HG03460 (cell line): Measurements from ENCODE around the gene CDCP2.
"Not testable (repeated sequence)": the region's sequence is repeated elsewhere in the genome, so short reads cannot be mapped to it uniquely, and the experiment has no call there.

Experiments used
- ATAC-seq: cut with Tn5 transposase; IDR thresholded peaks from one replicate; pipeline ENCODE4 v1.9.1; 2021; ENCODE audit not compliant: unreplicated experiment

CDCP2 gene

DNA sequence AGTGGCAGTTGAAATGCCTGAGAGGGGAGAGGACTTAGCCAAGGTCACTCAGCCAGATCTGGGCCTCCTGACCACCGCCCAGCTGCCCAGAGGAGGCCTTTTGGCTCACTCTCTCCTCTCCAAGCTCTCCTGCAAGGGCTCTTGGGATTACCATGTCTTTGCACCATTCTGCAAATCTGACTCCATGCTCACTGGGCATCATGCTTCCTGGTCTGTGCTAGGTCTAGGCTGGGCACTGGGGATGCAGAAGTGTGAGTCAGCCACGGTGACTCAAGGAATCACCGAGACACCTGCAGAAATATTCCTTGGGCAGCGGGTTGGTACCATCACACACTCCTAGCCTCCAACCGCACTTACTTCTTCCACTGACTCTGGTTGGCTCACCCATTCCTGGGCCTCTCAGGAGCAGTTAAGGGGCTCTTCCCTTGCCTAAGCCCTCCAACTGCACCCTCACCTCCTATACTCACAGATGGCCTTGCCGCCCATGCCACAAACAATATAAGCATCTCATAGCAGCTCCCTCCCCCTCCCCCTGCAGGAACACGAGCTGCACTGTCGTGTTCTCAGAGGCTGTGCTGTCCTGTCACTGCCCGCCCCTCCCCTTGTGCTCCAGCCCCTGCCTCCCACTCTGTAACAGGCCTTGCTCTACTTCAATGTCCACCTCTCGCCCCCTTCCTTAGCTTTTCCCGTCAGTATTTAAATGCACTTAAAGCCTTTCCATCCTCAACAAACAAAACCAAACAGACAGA, 34.8 kb downstream of the CDCP2 start:
- no peak for ATAC-seq

DNA sequence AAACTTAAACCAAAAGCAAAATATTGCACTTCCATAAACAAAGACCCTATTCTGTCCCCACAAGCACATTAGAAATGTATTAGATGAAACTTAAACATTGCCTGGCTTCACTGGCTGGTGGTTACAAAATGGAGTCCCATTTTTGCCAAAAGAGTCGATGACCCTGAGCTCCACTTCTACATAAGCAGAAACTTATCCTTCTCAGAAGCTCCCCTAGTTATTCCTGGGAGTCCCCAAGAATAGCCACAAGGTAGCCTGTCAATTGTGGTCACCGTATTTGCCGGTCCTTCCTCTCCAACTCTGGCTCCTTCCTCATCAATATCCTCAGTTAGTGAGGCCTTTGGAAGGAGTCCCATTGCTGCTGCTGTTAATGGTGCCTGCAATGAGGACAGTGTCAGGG, 37.3 kb downstream of the CDCP2 start:
- ATAC-seq = no peak

DNA sequence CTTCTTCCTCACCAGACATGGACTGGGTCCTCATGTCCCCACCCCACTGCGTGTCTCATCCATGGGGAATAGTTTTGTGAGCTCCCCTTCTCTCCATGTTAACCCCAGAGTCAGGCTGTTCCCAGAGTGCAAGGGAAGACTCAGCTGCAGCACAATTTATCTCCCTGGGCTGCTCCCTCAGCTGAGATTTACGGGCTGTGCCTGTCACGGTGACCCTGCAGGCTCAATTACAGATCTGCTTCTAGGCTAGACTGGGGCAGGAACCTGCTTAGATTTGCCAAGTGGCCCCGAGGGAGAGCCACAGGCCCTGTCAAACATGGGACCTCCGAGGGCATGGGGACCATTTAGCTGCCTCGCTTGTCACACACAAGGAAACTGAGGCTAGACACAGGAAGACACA, 37.8 kb downstream of the CDCP2 start:
- ATAC-seq = no peak

DNA sequence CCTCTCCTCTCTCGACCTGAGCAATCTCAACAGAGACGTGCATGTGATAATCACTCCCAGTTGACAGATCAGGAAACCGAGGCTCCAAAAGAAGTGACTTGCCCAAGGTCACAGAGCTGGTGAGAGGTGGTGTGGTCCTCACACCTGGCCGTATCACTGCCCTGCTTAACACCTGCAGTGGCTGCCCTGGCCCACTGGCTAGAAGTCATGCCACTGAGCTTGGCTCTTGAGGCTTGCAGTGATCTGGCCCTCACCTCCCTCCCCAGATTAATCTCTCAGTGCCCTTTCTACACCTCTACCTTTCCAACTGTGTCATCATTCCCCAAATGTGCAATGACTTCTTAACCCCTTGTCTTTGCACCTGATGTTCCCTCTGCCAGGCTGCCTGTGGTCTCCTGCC, 38.8 kb downstream of the CDCP2 start:
- no peak for ATAC-seq

DNA sequence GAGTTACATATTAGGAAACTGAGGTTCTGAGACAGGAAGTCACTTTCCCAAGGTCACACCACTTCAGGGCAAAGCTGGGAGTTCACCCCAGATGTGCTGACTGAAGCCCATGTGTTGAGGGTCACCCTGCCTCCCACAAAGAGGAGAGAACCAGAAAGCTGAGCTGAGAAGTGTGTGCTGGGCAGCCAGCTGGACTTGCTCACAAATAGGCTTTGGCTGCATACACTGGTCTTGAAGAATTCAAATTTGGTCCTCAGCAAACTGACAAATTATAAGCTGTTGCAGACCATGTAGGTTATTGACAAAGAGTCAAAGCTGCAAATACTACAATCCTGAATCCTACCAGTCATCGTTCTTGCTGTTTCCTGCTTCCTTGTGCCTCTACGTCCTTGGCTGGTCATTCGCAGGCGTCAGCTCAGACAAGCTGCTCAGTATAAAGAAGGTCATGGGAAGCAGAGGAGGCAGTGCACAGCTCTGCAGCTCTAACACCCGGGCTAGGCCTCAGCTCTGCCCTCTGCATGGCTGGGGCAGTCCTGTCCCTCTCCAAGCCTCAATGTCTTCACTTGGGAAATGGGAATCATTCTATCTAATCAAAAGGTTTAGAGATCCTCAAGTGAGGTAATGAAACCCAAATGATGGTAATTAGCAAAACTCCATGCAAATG, 40.0 kb downstream of the CDCP2 start:
- ATAC-seq = no peak

DNA sequence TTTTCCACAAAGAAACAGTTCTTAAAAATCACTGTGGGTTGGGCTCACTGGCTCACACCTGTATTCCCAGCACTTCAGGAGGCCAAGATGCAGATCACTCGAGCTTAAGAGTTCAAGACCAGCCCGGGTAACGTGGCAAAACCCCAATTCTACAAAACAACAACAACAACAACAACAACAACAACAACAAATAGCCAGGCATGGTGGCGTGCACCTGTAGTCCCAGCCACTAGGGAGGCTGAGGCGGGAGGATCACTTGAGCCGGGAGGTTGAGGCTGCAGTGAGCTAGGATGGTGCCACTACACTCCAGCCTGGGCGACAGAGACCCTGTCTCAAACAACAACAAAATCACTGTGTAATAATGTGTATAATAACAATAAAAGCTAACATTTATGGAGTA, 40.8 kb downstream of the CDCP2 start:
- ATAC-seq = no peak

DNA sequence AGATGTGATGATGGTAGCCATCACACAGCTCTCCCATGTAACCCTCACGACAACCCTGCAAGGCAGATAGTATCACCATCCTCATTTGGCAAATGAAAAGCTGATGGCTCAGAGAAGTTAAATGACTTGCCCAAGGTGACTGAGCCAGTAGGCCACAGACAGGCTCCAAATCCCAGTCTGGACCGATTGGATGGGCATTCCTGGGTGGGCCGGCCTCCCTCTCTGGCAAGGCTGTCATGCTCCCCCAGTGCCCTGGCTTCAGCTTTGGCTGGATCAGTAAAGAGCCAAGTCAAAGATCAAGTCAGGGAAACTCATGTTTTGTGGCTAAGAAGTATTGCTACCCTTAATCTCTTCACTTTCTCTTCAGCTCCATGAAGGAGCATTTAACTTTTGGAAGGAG, 41.2 kb downstream of the CDCP2 start:
- no peak for ATAC-seq

DNA sequence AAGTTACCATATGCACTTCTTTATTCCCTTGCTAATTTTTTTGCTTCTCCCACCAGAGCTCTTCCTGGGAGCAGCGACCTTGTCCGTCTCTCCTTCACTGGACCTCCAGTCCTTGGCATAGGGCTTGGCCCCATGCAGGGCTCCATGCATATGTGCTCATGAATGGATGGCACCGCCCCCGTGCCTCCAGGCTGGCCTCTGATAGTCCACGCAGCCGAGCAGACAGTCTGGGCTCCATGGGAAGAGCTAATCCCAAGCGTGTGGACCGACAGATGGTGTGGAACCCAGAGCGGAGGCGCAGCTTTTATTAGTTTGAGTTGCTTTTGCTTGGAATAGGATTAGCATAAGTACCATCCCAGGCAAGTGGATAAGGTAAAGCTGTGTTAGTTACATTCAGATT, 41.8 kb downstream of the CDCP2 start:
- no peak for ATAC-seq

DNA sequence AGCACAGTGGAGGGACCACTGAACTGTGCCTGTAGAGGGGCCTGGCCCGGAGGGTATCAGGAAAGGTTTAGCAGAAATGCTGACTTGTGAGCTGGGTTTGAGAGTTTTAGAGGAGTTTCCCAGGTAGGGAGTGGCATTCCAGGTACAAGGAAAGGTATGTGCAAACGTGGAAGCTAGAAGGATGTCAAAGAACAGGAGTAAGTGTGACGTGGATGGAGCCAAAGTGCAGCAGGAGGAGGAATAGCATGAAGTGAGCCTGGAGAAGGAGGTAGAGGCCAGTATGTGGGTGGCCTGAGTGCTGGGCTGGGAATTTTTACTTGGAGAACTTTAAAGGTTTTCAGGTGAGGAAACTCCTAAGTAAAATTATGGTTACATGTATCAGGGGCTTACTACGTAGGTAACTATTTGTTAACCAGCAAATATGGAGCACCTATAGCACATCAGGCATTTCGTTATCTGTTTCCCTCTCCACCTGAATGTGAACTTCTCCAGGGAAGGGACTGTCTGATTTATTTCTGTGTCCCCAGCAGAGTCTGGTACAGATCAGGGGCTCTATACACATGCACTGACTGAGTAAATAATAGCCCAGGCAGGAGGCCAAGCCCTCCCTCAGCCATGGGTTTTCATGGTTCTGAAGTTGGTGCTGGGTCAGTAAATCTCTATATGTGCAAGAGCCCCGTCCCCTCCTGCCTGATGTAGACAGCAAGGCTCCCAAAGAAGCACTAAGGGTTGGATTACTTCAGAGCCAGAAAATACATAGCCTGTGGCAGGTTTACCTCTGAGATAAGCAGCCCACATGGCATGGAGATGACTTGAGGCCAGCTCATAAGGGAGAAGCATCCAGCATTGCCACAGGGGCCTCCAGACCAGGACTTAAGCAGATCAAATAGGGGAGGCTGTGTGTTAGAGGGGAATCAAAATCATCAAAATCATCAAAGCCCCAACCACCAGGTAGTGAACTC, 43.4 kb downstream of the CDCP2 start:
- no peak for ATAC-seq

DNA sequence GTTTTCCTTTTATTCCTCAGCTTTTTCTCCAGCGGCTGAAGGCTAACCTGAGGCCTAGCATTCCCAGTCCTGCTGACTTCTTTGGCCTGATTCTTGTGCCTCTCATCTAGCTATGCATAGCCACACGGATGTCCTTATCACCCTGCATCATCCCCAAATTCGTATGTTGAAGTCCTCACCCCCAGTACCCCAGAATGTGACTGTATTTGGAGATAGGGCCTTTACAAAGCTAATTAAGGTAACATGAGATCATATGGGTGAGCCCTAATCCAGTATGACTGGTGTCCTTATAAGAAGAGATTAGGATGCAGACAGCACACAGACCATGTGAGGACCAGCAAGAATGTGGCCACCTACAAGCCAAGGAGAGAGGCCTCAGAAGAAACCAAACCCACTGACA, 44.6 kb downstream of the CDCP2 start:
- no peak for ATAC-seq

DNA sequence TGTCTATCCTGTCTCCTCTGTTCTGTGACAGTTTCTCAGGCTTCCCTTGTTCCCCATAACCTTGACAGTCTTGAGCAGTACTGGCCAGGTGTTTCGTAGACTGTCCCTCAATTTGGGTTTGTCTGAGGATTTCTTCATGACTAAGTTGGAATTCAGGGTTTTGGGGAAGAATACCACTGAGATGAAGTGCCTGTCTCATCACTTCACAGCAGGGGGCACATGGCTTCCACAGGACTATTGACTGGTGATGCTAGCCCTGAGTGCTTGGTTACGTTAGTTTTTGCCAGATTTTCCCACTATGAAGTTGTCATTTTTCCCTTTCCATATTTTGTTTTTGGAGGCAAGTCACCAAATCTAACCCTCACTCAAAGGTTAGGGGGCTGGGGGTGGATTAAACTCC, 45.7 kb downstream of the CDCP2 start:
- no peak for ATAC-seq

DNA sequence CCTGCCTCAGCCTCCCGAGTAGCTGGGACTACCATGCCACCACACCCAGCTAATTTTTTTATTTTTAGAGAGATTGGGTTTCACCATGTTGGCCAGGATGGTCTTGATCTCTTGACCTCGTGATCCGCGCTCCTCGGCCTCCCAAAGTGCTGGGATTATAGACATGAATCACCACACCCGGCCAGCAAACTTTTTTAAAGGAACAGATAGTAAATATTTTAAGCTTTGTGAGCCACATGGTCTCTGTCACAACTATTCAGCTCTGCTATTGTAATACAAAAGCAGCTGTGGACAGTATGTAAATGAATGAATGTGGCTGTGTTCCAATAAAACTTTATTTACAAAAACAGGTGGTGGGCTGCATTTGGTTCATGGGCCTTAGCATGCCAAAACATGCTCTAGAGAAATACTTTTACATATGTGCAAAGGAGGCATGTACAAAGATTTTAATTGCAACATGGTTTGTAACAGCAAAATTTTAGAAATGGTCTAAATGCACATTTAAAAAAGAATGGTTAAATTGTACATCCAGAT, 47.0 kb downstream of the CDCP2 start:
- ATAC-seq = no peak

DNA sequence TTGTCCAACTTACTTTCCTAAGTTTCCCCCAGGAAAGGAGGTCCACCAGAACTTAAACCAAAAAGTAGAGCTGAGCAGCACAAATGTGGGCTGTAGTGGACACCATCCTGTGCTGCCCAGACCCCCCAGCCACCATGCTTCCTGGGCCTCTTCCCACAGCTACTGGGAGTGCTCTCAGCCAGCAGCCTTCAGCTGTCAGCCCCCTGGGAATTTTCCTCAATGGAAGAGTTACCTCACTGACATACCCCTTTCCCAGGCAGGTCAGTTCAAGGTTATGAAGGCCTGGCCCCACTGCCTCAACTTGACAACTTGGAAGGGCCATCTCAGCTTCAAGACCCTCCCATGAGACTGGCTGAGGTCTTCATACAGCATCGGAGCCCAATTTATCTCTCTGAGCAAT, 47.7 kb downstream of the CDCP2 start:
- ATAC-seq = no peak

DNA sequence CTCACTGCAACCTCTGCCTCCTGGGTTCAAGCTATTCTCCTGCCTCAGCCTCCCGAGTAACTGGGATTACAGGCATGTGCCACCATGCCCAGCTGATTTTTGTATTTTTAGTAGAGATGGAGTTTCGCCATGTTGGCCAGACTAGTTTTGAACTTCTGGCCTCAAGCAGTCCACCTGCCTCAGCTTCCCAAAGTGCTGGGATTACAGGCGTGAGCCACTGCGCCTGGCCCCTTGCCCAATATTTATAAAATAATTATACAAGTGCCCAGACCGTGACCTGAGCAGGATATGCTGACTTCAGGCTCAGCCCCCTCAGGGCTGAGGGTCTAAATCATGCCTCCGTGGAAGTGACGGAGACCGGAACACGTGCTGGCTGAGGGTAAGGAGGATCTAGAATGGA, 48.2 kb downstream of the CDCP2 start:
- ATAC-seq = not testable (repeated sequence)

DNA sequence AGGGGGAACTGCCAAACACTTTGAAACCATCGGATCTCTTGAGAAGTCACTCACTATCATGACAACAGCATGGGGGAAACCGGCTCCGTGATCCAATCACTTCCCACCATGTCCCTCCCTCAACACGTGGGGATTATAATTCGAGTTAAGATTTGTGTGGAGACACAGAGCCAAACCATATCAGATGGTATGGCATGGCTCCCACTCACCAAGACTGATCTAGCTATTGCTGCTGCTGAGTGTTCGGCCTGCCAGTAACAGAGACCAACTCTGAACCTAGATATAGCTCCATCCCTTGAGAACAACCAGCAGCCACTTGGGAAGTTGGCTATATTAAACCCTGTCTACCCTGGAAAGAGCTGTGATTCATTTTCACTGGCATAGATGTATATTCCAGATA, 49.4 kb downstream of the CDCP2 start:
- ATAC-seq = no peak

DNA sequence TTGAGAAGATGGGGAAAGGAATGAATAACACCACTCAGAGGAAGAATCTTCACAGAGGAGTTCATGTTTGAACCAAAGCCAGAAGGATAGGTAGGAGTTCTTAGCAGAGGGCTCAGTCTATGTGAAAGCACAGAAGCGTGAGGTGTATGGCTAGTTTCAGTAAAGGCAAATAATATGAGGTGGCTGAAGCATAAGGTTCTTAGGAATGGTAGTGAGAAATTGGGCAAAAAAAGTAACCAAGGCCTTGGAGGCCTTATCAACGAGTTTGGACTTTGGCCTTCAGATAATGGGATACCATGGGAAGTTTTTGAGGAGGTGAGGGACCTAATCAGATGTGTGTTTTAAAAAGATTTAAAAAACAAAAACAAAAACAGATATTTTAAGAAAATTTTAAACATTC, 52.3 kb downstream of the CDCP2 start:
- no peak for ATAC-seq

DNA sequence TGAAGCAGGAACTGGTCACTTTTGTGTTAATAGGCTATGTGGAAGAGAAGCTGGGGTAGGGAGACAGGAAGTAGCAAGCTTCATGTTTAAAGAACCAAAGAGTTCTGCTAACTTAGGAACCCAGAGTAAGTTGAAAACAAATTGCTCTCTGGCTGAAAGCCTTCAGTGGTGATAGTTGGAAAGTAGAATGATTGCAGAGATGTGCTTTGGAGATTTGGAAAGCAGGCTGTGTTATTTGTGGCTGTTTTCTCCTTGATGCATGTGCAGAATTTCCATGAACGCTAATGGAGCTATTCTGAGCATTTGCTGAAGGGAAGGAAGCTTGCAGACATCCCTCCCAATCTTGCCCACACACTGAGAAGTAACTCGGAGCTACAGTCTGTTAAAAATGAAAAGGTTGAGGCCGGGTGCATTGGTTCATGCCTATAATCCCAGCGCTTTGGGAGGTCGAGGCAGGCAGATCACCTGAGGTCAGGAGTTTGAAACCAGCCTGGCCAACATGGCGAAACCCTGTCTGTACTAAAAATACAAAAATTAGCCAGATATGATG, 53.7 kb downstream of the CDCP2 start:
- no peak for ATAC-seq

DNA sequence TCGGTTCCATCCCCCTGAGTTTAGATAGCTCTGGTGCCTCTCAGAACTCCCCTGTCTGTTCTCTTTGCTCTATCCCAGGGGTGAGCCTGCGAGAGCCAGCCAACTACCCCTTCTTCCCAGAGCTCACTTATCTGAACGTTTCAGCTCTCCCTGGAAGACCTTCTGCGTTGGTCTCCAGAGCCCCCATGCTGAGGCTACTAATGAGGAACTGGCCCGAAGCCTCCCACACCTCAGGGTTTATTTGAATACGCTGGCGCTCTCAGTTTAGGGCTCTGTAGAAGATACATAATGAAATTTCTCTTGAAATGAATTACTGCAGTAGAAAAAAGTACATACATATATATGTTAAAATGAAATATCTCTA, 55.9 kb downstream of the CDCP2 start:
- ATAC-seq = no peak

DNA sequence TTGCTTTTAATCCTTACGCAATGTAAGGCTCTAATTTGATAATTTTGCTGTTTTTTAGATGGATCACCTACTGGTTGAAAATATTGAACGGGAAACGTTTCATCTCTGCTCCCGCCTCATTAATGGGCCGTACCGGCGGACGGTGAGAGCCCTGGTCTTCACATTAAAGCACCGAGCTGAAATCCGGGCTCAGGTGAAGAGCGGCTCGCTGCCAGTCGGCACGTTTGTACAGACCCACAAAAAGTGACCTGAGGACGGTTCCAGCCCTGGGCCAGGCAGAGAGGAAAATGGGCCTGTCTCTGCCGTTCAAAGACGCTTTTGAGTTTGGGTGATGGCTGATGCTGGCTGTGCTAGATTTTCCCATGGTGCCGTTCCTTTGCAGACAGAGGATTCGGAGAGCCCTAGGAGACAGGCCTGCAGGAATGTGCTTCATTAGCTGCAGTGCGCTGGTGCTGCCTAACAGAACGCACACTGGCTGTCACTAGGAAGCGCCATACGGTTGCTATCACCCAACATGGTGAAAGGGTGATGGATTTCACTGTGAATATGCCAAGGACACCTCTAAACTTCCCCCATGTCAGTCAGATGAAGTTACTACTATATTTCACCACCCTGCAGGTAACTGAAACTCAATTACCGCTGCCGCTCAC, 56.4 kb downstream of the CDCP2 start:
- no peak for ATAC-seq

DNA sequence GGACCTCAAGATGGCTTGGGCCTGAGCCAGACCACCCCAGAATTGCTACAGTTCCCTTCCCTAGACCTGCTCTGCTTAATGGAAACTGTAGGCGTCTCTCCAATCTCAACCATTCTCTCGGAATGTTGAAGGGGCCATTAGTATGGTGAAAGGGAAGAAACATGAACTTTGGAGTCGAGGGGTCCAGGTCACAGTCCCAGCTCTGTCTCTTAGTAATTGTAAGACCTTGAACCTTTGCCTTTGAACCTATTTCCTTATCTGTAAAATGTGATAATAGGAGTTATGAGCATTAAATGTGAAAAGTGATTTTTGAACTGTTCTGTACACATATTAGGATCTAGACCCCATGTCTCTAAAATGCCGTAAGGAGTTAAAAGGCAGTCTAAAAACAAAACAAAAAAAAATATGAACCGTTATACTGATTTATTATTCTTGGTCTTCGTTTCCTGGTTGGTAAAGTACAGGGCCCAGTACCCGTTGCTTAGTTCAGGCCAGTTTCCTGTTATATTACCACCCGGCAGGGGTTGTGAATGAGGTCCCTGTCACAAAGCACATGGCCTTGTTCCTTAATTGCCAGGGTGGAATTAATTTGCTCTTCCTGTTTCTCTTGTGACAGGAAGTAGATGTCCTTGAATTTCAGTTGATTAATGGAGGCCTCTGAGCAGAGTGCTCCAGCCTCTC, 57.1 kb downstream of the CDCP2 start:
- no peak for ATAC-seq
